NCI-H345 treated with DMSO at 0.1 percent for 48 hours (cell line): ENCODE results near the gene CENPN.

ENCODE experiments used
- DNase-seq: peaks from one replicate; lab custom pipeline; 2025; ENCODE audit not compliant: unreplicated experiment; lab: John Stamatoyannopoulos, UW

Gene CENPN, protein sequence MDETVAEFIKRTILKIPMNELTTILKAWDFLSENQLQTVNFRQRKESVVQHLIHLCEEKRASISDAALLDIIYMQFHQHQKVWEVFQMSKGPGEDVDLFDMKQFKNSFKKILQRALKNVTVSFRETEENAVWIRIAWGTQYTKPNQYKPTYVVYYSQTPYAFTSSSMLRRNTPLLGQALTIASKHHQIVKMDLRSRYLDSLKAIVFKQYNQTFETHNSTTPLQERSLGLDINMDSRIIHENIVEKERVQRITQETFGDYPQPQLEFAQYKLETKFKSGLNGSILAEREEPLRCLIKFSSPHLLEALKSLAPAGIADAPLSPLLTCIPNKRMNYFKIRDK

GRCh38 chr16:81006813-81007695, at the start of gene CENPN, which contains the start of gene CMC2:
Gene CENPN (plus strand): TSS chr16:81007214. CDS start chr16:81011940, 4,726 bp downstream.
Gene CMC2 (minus strand): TSS chr16:81006885. CDS start chr16:80997394, 9,491 bp downstream.
- DNase-seq = peak; percentile 86

- DNase-seq = no peak
Observed at GRCh38 chr16:80958284-80958683, 48.7 kb upstream of the CENPN start.

DNA sequence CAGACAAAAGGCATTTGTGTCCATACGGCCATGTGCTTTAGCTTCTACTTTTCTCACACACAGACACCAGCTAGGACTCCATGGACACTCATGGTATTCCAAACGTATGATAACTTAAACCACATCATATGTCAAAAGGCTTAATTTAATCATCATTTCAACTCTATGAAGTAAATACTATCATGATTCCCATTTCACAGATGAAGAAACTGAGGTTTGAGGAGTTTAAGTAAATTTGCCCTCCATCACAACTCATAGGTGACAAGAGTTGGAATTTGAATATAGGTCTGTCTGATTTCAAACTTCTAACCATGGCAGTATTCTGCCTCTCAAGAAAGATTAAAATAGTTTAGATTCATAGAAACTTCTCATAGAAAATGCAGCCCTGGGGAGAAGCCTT, 44.1 kb upstream of the CENPN start:
- no peak for DNase-seq

GRCh38 chr16:80964351-80964750, 42.7 kb upstream of the CENPN start:
- no peak for DNase-seq

DNA sequence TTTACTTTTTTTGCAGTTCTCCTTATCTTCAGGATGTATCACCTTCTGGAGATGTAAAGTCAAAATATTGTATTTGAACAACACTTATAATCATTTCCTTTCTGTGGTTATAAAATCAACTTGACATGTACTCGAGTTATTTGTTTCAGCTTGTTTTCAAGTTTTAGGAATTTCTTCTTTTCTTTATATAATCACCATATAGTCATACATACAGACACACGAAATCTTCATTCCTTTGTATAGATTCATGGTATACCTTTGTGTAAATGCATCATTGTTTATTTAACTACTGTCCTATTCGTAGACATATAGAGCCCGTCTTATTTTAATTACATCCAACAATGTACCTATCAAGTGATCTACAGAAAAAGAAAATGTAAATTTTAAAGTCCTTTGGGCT, 40.4 kb upstream of the CENPN start:
- DNase-seq = no peak

DNA sequence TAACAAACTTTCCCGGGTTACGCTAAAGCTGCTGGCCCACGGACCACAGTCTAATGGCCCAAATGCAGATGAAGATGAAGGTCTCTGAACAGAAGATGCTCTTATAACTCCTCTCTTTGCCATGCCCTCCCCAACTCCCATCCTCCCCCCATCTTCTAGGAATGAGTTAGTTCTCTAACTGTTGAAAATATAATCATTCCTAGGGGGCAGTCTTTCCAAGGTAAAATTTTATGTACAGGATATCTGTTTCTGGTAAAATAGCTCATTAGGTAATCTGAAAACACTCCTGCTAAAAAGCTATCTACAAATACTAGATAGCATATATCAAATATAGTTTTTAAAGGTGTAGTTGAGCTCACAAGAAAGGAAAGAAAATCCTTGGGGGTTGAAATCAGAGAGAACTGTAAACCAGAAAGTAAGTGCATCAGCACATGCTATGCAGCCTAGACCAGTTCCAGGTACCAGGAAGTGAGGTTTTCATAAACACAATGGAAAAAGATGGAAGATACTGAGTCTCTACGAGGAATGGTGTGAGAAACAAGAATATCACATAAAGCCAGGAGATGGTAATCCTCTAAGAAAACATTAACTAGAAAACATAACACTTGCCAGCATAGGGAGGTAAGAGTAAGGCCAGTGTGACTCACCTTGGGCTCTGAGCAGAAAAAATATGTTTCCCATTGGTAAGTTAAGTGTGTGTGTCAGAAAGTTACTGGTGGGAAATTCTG, 38.5 kb upstream of the CENPN start:
- no peak for DNase-seq

GRCh38 chr16:80969114-80969484, 37.9 kb upstream of the CENPN start:
- no peak for DNase-seq

GRCh38 chr16:80971819-80972218, 35.2 kb upstream of the CENPN start:
- DNase-seq = no peak

GRCh38 chr16:80972611-80973010, 34.4 kb upstream of the CENPN start:
- no peak for DNase-seq

GRCh38 chr16:80973991-80974390, 33.0 kb upstream of the CENPN start:
- DNase-seq = no peak

GRCh38 chr16:80974649-80975376, 32.2 kb upstream of the CENPN start:
- no peak for DNase-seq

GRCh38 chr16:80976946-80977345, 30.1 kb upstream of the CENPN start:
- DNase-seq = no peak

DNA sequence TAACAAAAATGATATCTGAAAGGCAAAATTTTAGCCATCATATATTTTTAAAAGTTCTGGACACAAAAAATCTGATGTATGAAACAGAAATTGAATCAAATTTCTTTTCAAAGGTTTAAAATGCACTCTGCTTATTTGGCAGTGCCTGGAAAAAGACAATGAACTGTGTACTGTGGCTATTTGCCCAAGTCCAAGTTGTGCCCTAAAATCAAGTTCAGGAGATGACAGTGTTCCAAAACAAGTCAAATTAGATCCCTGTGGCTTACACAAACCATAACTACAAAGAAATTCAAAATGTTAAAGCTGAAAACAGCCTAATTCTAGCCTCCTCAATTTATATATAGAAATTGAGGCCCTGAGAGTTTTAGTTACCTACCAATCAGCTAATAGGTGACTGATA, 25.9 kb upstream of the CENPN start:
- DNase-seq = no peak

DNA sequence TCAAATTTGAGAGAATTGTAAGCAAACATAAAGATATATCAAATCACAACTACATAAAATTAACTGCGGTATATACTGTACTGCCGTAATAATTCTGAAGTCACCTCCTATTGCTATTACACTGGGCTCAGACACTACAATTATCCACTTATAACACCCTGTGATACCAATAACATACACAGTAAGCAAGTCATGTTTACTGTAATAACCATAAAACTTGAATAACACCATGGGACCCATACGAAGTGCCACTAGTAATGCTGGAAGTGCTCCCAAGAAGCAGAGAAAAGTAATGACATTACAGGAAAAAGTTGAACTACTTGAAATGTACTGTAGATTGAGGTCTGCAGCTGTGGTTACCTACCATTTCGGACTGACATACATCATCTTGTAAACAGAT, 24.4 kb upstream of the CENPN start:
- DNase-seq = no peak

GRCh38 chr16:80984124-80984892, 22.7 kb upstream of the CENPN start:
- DNase-seq = no peak

- DNase-seq = no peak
Observed at GRCh38 chr16:80985611-80986010, 21.4 kb upstream of the CENPN start.

DNA sequence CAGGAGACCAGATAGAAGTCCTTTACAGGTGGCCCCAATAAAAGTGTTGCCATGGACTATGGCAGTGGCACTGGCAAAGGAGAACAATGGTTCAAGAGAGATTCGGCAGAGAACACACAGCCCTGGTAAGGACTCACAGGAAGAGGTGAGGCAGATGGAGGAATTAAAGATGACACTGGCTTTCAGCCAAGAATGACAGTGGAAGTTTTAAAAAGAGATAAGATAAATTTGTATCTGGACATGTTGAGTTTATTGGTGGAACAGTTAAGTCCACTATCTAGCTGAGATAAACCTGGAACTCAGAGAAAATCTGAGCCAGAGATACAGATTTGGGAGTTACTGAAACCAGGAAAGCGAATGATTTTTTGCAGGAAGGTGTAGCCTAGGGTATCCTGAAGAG, 20.5 kb upstream of the CENPN start:
- no peak for DNase-seq

- no peak for DNase-seq
Observed at GRCh38 chr16:80988756-80989155, 18.3 kb upstream of the CENPN start.

DNA sequence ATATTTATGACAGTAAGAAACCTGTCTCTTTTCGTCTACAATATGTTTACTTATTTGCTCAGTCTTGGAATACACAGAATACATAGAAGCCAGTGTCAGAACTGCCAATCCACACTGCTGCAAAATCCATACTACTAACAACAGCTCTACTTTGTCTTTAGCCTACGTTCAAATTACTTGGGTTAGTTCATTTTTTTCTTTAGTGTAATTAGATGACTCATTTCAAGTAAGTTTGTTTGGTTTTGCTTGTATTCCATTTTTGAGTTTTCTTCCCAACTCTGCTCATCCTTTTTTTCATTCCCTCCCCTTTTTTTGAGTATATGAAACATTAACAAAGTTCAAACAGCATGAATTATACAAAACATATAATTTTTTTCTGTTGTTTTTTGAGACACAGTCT, 17.2 kb upstream of the CENPN start:
- no peak for DNase-seq

DNA sequence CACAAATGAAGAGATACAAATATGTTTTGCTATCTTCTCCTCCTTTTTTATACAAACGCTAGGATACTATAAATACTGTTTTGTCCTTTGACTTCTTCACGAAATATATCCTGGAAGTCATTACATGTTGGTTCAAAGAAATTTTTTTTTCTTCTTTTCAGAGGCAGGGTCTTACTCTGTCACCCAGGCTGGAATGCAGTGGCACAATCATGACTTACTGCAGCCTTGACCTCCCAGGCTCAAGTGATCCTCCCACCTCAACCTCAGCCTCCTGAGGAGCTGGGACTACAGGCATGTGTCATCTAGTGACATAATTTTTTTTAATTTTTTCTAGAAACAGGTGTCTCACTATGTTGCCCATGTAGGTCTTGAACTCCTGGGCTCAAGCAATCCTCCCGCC, 16.4 kb upstream of the CENPN start:
- DNase-seq = no peak
